Stimulated activated CD8-positive, alpha-beta memory T cell treated with anti-CD3 and anti-CD28 coated beads, Interleukin-12 subunit alpha, Interleukin-12 subunit beta, amount 100 ng/mL, for 24 hours (primary cell): Measurements from ENCODE around the gene ZNRF2.

Experiments
- DNase-seq: peaks from one replicate; pipeline ENCODE4 v3.0.0-alpha.2; 2020; ENCODE audit errors: extremely low read depth

Gene ZNRF2

GRCh38 chr7:30284298-30285066, at the start of gene ZNRF2:
ZNRF2 (plus strand) TSS chr7:30284597; CDS start chr7:30285358, 761 bp downstream.
- peak; percentile 98 for DNase-seq

- DNase-seq = no peak
Observed at GRCh38 chr7:30237271-30237695, 47.1 kb upstream of the ZNRF2 start.

- DNase-seq = no peak
Observed at GRCh38 chr7:30238721-30239441, 45.5 kb upstream of the ZNRF2 start.

- DNase-seq = no peak
Observed at GRCh38 chr7:30240106-30240800, 44.1 kb upstream of the ZNRF2 start.

GRCh38 chr7:30241767-30242166, 42.6 kb upstream of the ZNRF2 start:
- DNase-seq = no peak

GRCh38 chr7:30244340-30244739, 40.1 kb upstream of the ZNRF2 start:
- no peak for DNase-seq

GRCh38 chr7:30245913-30246312, 38.5 kb upstream of the ZNRF2 start:
- DNase-seq = no peak

- no peak for DNase-seq
Observed at GRCh38 chr7:30246392-30246791, 38.0 kb upstream of the ZNRF2 start.

- DNase-seq = no peak
Observed at GRCh38 chr7:30247541-30248401, 36.6 kb upstream of the ZNRF2 start.

- DNase-seq = no peak
Observed at GRCh38 chr7:30249316-30249715, 35.1 kb upstream of the ZNRF2 start.

- no peak for DNase-seq
Observed at GRCh38 chr7:30249986-30250774, 34.2 kb upstream of the ZNRF2 start.

- DNase-seq = no peak
Observed at GRCh38 chr7:30251708-30252329, 32.6 kb upstream of the ZNRF2 start.

GRCh38 chr7:30252885-30253795, 31.3 kb upstream of the ZNRF2 start:
- no peak for DNase-seq

GRCh38 chr7:30253796-30254165, 30.6 kb upstream of the ZNRF2 start:
- no peak for DNase-seq

- DNase-seq = no peak
Observed at GRCh38 chr7:30254248-30254647, 30.1 kb upstream of the ZNRF2 start.

- no peak for DNase-seq
Observed at GRCh38 chr7:30254717-30255063, 29.7 kb upstream of the ZNRF2 start.

- DNase-seq = no peak
Observed at GRCh38 chr7:30255064-30255769, 29.2 kb upstream of the ZNRF2 start.

- no peak for DNase-seq
Observed at GRCh38 chr7:30256349-30256858, 28.0 kb upstream of the ZNRF2 start.
